HPDE6-E6E7 (cell line): ENCODE measurements around the gene DEXI.
"Not testable (repeated sequence)": the region's sequence is repeated elsewhere in the genome, so short reads cannot be mapped to it uniquely, and the experiment has no call there.

ENCODE experiments used
- DNase-seq: peaks from one replicate; pipeline ENCODE4 v3.0.0; 2011; ENCODE audit warnings: missing footprints; ENCODE audit errors: extremely low spot score

Gene DEXI

GRCh38 chr16:10941127-10941933 is 938 bp downstream of the DEXI start:
- no peak for DNase-seq

- no peak for DNase-seq
These were observed 1.7 kb downstream of the DEXI start for GRCh38 chr16:10940501-10941079.

GRCh38 chr16:10939649-10940234 is 2.5 kb downstream of the DEXI start:
- DNase-seq = no peak

- DNase-seq = no peak
These were observed 3.2 kb downstream of the DEXI start for GRCh38 chr16:10938796-10939648.

- no peak for DNase-seq
These were observed 3.9 kb downstream of the DEXI start for GRCh38 chr16:10938321-10938720.

- DNase-seq = no peak
These were observed 5.0 kb downstream of the DEXI start for GRCh38 chr16:10937068-10937859.

- DNase-seq = no peak
These were observed 5.8 kb downstream of the DEXI start for GRCh38 chr16:10936272-10936984.

GRCh38 chr16:10935226-10935915 is 6.9 kb downstream of the DEXI start:
- DNase-seq = no peak

GRCh38 chr16:10934325-10935107 is 7.8 kb downstream of the DEXI start:
- no peak for DNase-seq

- DNase-seq = no peak
These were observed 8.4 kb downstream of the DEXI start for GRCh38 chr16:10933865-10934264.

GRCh38 chr16:10932959-10933710 is 9.1 kb downstream of the DEXI start:
- DNase-seq = no peak

GRCh38 chr16:10931977-10932632 is 10.2 kb downstream of the DEXI start:
- no peak for DNase-seq

GRCh38 chr16:10931134-10931533 is 11.1 kb downstream of the DEXI start:
- no peak for DNase-seq

GRCh38 chr16:10930755-10931093 is 11.5 kb downstream of the DEXI start:
- DNase-seq = no peak

- no peak for DNase-seq
These were observed 12.2 kb downstream of the DEXI start for GRCh38 chr16:10929853-10930754.

GRCh38 chr16:10929097-10929496 is 13.2 kb downstream of the DEXI start:
- DNase-seq = not testable (repeated sequence)

GRCh38 chr16:10927497-10928112 is 14.7 kb downstream of the DEXI start:
- DNase-seq = no peak
